ENCODE measurements around the gene INTS4. TPM values are rescaled to one million over a fixed set of nuclear protein-coding genes. Genes with fewer than 3 reads are reported as not detected.
"Not testable (repeated sequence)": the region's sequence is repeated elsewhere in the genome, so short reads cannot be mapped to it uniquely, and the experiment has no call there.

The INTS4 gene, protein sequence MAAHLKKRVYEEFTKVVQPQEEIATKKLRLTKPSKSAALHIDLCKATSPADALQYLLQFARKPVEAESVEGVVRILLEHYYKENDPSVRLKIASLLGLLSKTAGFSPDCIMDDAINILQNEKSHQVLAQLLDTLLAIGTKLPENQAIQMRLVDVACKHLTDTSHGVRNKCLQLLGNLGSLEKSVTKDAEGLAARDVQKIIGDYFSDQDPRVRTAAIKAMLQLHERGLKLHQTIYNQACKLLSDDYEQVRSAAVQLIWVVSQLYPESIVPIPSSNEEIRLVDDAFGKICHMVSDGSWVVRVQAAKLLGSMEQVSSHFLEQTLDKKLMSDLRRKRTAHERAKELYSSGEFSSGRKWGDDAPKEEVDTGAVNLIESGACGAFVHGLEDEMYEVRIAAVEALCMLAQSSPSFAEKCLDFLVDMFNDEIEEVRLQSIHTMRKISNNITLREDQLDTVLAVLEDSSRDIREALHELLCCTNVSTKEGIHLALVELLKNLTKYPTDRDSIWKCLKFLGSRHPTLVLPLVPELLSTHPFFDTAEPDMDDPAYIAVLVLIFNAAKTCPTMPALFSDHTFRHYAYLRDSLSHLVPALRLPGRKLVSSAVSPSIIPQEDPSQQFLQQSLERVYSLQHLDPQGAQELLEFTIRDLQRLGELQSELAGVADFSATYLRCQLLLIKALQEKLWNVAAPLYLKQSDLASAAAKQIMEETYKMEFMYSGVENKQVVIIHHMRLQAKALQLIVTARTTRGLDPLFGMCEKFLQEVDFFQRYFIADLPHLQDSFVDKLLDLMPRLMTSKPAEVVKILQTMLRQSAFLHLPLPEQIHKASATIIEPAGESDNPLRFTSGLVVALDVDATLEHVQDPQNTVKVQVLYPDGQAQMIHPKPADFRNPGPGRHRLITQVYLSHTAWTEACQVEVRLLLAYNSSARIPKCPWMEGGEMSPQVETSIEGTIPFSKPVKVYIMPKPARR
- 10 to 100 TPM in 5 of 6 experiments, 1 to 10 TPM in 1; 8.3 to 19.0 (median 14.7) TPM for total RNA-seq
- long read RNA-seq, partial matches to known transcripts: 0 of 2 reads
- long read RNA-seq, other reads (novel, unspliced or antisense): 2 of 2 reads

DNA sequence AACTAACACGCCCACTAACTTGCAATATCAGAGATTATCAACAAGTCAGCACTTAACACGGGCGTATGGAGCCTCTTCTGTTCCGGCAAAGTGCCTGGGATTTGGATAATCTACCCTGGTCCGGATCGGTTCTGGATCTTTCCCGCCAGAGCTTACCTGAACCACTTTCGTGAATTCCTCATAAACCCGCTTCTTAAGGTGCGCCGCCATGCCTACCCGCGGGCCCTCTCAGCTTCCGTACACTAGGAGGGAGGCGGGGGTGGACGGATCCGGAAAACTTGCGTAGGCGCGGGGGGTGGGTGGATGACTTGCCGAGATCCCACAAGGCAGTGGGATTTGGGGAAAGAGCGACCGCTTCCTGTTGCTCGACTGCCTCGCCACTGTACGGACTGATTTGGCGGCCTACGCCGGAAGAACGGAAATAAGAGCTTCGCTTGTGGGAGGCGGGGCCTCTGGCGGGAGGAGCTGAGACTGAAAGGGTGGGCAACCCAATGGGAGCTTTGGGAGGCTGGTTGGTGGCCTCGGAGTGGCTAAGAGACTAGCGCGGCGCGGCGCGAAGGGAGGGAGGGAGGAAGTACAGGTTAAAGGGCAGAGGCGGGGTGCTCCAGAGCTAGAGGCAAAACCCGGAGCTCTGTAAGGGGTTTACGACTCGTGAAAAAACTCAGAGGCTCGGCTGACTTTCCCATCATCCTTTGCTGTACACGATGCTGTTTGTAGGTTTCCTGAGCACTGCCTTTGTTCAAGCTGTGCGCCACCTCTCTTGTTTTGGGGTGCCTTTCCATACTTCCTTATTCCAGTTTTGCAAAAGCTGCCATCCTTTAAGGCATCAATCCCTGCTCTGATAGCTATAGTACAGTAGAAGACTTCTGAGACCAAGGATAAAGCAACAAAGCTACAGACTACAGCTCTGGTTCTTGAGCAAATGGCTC lies at the start of gene INTS4:
TSS of gene INTS4 (minus strand) at position 235 of the 929 bp plus-strand sequence. CDS start at position 210, 25 bp downstream.
- no peaks in the 10 kb centered on the region for H3K9me3 ChIP-seq
- peak within 1 kb of the TSS; percentile 35 to 50 (median 49) for H3K27ac ChIP-seq
- peak; percentile 42 for TF ChIP-seq POLR2A (IDR thresholded peaks at IDR 0.05)
- TF ChIP-seq, protein P1, sequence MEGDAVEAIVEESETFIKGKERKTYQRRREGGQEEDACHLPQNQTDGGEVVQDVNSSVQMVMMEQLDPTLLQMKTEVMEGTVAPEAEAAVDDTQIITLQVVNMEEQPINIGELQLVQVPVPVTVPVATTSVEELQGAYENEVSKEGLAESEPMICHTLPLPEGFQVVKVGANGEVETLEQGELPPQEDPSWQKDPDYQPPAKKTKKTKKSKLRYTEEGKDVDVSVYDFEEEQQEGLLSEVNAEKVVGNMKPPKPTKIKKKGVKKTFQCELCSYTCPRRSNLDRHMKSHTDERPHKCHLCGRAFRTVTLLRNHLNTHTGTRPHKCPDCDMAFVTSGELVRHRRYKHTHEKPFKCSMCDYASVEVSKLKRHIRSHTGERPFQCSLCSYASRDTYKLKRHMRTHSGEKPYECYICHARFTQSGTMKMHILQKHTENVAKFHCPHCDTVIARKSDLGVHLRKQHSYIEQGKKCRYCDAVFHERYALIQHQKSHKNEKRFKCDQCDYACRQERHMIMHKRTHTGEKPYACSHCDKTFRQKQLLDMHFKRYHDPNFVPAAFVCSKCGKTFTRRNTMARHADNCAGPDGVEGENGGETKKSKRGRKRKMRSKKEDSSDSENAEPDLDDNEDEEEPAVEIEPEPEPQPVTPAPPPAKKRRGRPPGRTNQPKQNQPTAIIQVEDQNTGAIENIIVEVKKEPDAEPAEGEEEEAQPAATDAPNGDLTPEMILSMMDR (IDR thresholded peaks at IDR 0.05): peak in 1 of 4 donors; percentile 7
- peaks cover 0 to 10% (median 0%) of the 10 kb centered on the region in 4 donors for H3K36me3 ChIP-seq
- no peaks in the 10 kb centered on the region for H3K27me3 ChIP-seq
- ATAC-seq: peak; percentile 97 to 100 (median 98)
- H3K4me3 ChIP-seq: peak within 1 kb of the TSS; percentile 55 to 70 (median 63)
- intact Hi-C loops (cut with DNase I): no loop called here
- WGBS (ENCODE audit: insufficient coverage, low coverage, low lambda C conversion rate, missing lambda C conversion rate): 0% methylated on average over 44 of the region's 47 CpGs
- H3K4me1 ChIP-seq: peaks cover 0 to 17% (median 2%) of the 10 kb centered on the region in 4 donors
- peak; percentile 99 to 100 (median 100) for DNase-seq

DNA sequence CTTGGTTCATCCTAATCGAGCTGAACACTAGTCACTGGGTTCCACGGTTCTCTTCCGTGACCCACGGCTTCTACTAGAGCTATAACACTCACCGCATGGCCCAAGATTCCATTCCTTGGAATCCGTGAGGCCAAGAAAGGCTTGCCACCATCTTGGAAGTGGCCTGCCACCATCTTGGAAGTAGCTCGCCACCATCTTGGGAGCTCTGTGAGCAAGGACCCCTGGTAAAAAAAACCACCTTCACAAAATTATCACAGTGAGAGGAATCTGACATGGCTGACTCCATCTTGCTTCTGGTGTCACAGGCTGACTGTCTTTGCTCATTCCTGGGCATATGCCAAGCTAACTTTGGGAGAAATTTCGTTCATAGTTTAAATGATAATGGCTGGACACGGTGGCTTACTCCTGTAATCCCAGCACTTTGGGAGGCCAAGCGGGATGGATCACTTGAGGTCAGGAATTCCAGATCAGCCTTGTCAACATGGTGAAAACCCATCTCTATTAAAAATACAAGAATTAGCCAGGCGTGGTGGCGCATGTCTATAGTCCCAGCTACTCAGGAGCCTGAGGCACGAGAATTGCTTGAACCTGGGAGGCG lies 47.5 kb upstream of the INTS4 start:
- intact Hi-C loops (cut with DNase I): no loop called here
- DNase-seq: no peak
- Histone ChIP-seq H3K9me3 (no peaks in the 10 kb centered on the region), H3K36me3 (no peaks in the 10 kb centered on the region), H3K4me3 (no peak overlapping the region), H3K4me1 (peaks cover 0 to 50% (median 16%) of the 10 kb centered on the region in 4 donors), H3K27me3 (no peaks in the 10 kb centered on the region), H3K27ac (no peak overlapping the region)
- WGBS (ENCODE audit: insufficient coverage, low coverage, low lambda C conversion rate, missing lambda C conversion rate): 87% methylated on average over 12 of the region's 14 CpGs
- ATAC-seq: no peak
- TF ChIP-seq, protein P1 (IDR thresholded peaks at IDR 0.05): no peak
- TF ChIP-seq POLR2A (IDR thresholded peaks at IDR 0.05): no peak

DNA sequence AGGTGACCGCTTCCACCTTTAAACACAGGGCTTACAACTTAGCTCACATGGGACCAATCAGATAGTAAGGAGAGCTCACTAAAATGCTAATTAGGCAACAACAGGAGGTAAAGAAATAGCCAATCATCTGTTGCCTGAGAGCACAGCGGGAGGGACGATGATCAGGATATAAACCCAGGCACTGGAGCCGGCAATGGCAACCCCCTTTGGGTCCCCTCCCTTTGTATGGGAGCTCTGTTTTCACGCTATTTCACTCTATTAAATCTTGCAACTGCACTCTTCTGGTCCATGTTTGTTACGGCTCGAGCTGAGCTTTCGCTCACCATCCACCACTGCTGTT lies 46.9 kb upstream of the INTS4 start:
- H3K36me3 ChIP-seq; H3K4me3 ChIP-seq; DNase-seq; H3K27me3 ChIP-seq; H3K27ac ChIP-seq; ATAC-seq; intact Hi-C loops (cut with DNase I); H3K9me3 ChIP-seq: not testable (repeated sequence)
- H3K4me1 ChIP-seq: peaks cover 0 to 56% (median 19%) of the 10 kb centered on the region in 4 donors
- 93% methylated on average over 4 of the region's 8 CpGs for WGBS (ENCODE audit: insufficient coverage, low coverage, low lambda C conversion rate, missing lambda C conversion rate)

DNA sequence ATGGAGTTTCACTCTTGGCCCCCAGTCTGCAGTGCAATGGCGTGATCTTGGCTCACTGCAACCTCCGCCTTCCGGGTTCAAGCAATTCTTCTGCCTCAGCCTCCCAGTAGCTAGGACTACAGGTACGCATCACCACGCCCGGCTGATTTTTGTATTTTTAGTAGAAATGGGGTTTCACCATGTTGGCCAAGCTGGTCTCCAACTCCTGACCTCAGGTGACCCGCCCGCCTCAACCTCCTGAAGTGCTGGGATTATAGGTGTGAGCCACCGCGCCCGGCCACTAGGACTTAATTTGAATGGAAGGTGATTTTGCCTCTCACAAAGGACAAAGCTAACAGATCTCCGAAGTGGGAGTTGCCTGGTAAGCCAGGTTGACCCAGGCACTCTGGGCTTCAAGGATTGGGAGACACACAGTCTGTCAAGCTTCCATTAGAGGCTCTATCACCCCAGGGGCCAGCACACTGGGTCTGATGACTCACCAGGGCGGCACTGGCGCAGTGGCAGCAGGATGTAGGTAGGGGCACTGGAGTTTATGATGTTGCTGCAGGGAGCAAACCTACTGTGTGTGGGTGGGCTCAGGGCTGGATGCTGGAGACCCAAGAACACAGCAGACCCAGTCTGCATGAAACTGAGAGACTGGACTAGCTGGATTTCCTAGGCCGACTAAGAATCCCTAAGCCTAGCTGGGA lies 46.4 kb upstream of the INTS4 start:
- TF ChIP-seq, protein P1 (IDR thresholded peaks at IDR 0.05): no peak
- no peak for TF ChIP-seq POLR2A (IDR thresholded peaks at IDR 0.05)
- no peak for ATAC-seq
- 92% methylated on average over 13 of the region's 15 CpGs for WGBS (ENCODE audit: insufficient coverage, low coverage, low lambda C conversion rate, missing lambda C conversion rate)
- no peaks in the 10 kb centered on the region for H3K27me3 ChIP-seq
- H3K4me1 ChIP-seq: peaks cover 0 to 56% (median 20%) of the 10 kb centered on the region in 4 donors
- DNase-seq: peak in 1 of 3 donors; percentile 24
- no peaks in the 10 kb centered on the region for H3K9me3 ChIP-seq
- intact Hi-C loops (cut with DNase I): no loop called here
- no peaks in the 10 kb centered on the region for H3K36me3 ChIP-seq
- no peak overlapping the region for H3K4me3 ChIP-seq
- H3K27ac ChIP-seq: peak overlapping the region in 1 of 3 donors; percentile 29
